ENCODE data around the gene PHF10. TPM values are rescaled to one million over a fixed set of nuclear protein-coding genes. Genes with fewer than 3 reads are reported as not detected.

PHF10 gene
- total and polyA plus RNA-seq, 2 of the 4 experiments (the other 2 are of a cell fraction) = 7.3 to 15.9 TPM

GRCh38 chr6:169660751-169661390 is 63.4 kb downstream of the PHF10 start:
- Histone ChIP-seq H2BK15ac (ENCODE audit: low read depth, low read length) (no peak overlapping the region), H3K4me1 (ENCODE audit: control insufficient read depth, insufficient read depth, low read length) (no peaks in the 10 kb centered on the region), H3K18ac (ENCODE audit: low read depth, low read length) (no peak overlapping the region), H4K20me1 (ENCODE audit: insufficient read depth, low read length) (no peaks in the 10 kb centered on the region), H2BK120ac (ENCODE audit: low read depth, low read length) (no peak overlapping the region), H2AK9ac (replicated peaks; ENCODE audit: low read depth, low read length, poor library complexity) (no peak overlapping the region), H3K4ac (ENCODE audit: low read depth, low read length) (no peak overlapping the region), H2AK5ac (ENCODE audit: low read depth, low read length) (no peak overlapping the region), H3K27me3 (ENCODE audit: control insufficient read depth, insufficient read depth, low read length) (no peaks in the 10 kb centered on the region), H3K9me1 (ENCODE audit: insufficient read depth, low read length) (no peaks in the 10 kb centered on the region; the same call in 1 of the 2 replicates), H3K9me3 (ENCODE audit: control insufficient read depth, insufficient read depth, low read length) (no peaks in the 10 kb centered on the region), H3K4me3 (ENCODE audit: insufficient read depth, low read depth, low read length) (no peak overlapping the region), H2AFZ (replicated peaks; ENCODE audit: low read length, poor library complexity) (no peak overlapping the region), H4K8ac (ENCODE audit: low read depth in 2 of 2, low read length in 2 of 2) (no peak overlapping the region), H2BK5ac (ENCODE audit: low read depth, low read length, poor library complexity, severe bottlenecking) (no peak overlapping the region), H3K4me2 (ENCODE audit: low read depth, low read length) (no peak overlapping the region), H3K27ac (ENCODE audit: insufficient read depth, low read length) (no peak overlapping the region), H3K23ac (ENCODE audit: low read depth, low read length) (no peak overlapping the region), H2BK20ac (ENCODE audit: low read depth, low read length) (no peak overlapping the region), H3K56ac (ENCODE audit: extremely low read depth, insufficient read depth, low read length) (no peak overlapping the region), H3K9ac (ENCODE audit: low read depth, low read length) (no peak overlapping the region), H3K36me3 (ENCODE audit: control insufficient read depth, insufficient read depth, low read length) (peaks cover 53% of the 10 kb centered on the region), H4K5ac (ENCODE audit: low read depth, low read length) (no peak overlapping the region), H3K14ac (replicated peaks; ENCODE audit: low read depth, low read length) (no peak overlapping the region), H4K91ac (ENCODE audit: insufficient read depth, low read depth, low read length) (no peak overlapping the region), H3K79me1 (ENCODE audit: low read depth in 1 of 2, low read length in 2 of 2) (no peaks in the 10 kb centered on the region)
- no peak for TF ChIP-seq BHLHE40 (IDR thresholded peaks at IDR 0.05; ENCODE audit: low read depth, low read length)
- TF ChIP-seq NFE2L2 (IDR thresholded peaks at IDR 0.05; ENCODE audit: low read depth, low read length) = no peak
- dilution Hi-C loops (cut with HindIII; ENCODE audit: low sequenced_read_pairs, unreplicated experiment) (no loop called here), in situ Hi-C loops (cut with MboI; ENCODE audit: low sequenced_read_pairs) (no loop called here), intact Hi-C loops (cut with micrococcal nuclease) (no loop called here)
- ChIA-PET POLR2A (ENCODE audit: unreplicated experiment) (no interaction called here), CTCF (no interaction called here)
- no peak for DNase-seq
- no TSS peak for BruUV-seq (replicated peaks)
- ATAC-seq (ENCODE audit: low read depth) = no peak
- 91% methylated on average over 9 of the region's 26 CpGs; no CpG with 5 or more reads in 1 of the 2 experiments for WGBS, 2 experiments (ENCODE audit: extremely low coverage in 2 of 2, insufficient read length in 1 of 2)

Measured in IMR-90 (cell line).